ENCODE data around the gene MMADHC.

MMADHC gene

DNA sequence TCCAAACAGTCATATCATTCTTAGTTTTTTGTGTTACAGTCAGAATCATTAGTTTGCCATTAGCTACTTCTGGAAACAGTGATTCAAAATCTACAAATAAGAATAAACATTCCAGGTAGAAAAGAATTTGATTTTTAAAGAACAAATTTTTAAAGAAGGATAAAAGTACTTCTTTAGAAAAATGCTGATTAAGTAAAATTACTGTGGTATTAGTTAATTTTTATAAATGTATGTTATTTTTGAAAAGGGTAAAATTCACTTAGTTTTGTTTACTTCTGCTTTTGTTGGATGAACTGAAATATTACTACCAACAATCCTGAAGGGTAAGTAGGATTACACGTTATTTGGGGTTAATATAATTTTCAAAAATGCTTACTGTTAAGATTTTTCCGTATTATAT is 11.8 kb downstream of the MMADHC start:
- TF ChIP-seq EP300 (IDR thresholded peaks at IDR 0.05; ENCODE audit: borderline replicate concordance) = no peak
- TF ChIP-seq, protein P1, sequence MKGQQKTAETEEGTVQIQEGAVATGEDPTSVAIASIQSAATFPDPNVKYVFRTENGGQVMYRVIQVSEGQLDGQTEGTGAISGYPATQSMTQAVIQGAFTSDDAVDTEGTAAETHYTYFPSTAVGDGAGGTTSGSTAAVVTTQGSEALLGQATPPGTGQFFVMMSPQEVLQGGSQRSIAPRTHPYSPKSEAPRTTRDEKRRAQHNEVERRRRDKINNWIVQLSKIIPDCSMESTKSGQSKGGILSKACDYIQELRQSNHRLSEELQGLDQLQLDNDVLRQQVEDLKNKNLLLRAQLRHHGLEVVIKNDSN (IDR thresholded peaks at IDR 0.05) = no peak
- TF ChIP-seq RAD21 (IDR thresholded peaks at IDR 0.05; ENCODE audit: low read depth) = no peak
- TF ChIP-seq TEAD4 (IDR thresholded peaks at IDR 0.05) = no peak
- TF ChIP-seq REST (IDR thresholded peaks at IDR 0.05; ENCODE audit: low read depth) = no peak
- TF ChIP-seq EGR1 (IDR thresholded peaks at IDR 0.05) = no peak
- no peak for TF ChIP-seq FOXM1 (IDR thresholded peaks at IDR 0.05; ENCODE audit: borderline replicate concordance, low read depth)
- no peak for TF ChIP-seq TAF1 (IDR thresholded peaks at IDR 0.05; ENCODE audit: low read depth)
- no peak for TF ChIP-seq CEBPB (IDR thresholded peaks at IDR 0.05)
- TF ChIP-seq CREB1 (IDR thresholded peaks at IDR 0.05; ENCODE audit: low read depth) = no peak
- TF ChIP-seq NFIC (IDR thresholded peaks at IDR 0.05) = no peak
- no peak for TF ChIP-seq TCF12 (IDR thresholded peaks at IDR 0.05; ENCODE audit: low read depth)
- no peak for TF ChIP-seq MAX (IDR thresholded peaks at IDR 0.05)
- no peak for TF ChIP-seq YY1 (IDR thresholded peaks at IDR 0.05; ENCODE audit: low read depth)
- TF ChIP-seq ZBTB7A (IDR thresholded peaks at IDR 0.05; ENCODE audit: low read depth) = no peak

DNA sequence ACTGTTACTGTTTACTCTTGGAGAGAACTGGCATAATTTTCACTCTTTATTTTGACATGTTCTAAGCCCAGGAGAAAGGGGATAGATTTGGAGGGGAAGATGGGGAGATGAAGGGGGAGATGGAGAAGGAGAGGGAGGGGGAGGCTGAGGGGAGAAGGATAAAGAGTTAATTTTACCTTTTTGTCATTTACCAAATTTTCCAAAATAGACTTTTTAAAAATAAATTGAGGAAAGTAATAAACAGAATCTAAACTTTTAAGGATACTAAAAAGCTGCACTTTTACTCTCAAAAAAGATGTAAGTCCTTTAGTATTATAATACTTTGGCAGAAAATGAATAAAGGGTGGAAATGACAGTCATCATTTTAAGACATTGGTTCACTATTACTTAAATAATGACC is 12.3 kb downstream of the MMADHC start:
- TF ChIP-seq EGR1 (IDR thresholded peaks at IDR 0.05) (no peak), YY1 (IDR thresholded peaks at IDR 0.05; ENCODE audit: low read depth) (no peak), ZBTB7A (IDR thresholded peaks at IDR 0.05; ENCODE audit: low read depth) (no peak)

DNA sequence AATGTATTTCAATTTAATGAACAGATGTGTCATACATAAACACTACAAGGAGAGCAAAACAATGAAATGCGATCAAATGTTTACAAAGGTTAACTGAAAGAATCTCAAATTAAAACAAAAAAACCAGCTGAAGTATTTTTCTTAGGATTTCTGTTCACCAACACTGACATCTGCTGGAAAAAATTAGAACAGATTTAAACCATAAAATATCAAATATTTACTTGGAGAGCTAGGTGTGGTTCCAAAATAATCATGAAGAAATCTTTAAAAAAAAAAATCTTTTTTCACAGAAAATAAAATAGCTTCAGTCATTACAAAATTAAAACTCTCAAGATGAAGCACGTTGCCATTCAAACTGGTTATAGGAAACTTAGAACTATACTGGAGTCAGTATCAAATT is 13.8 kb downstream of the MMADHC start:
- no peak for TF ChIP-seq EP300 (IDR thresholded peaks at IDR 0.05; ENCODE audit: borderline replicate concordance)
- no peak for TF ChIP-seq TCF12 (IDR thresholded peaks at IDR 0.05; ENCODE audit: low read depth)
- no peak for TF ChIP-seq MAX (IDR thresholded peaks at IDR 0.05)
- no peak for TF ChIP-seq FOXM1 (IDR thresholded peaks at IDR 0.05; ENCODE audit: borderline replicate concordance, low read depth)
- no peak for TF ChIP-seq NFIC (IDR thresholded peaks at IDR 0.05)
- TF ChIP-seq, protein P1 (IDR thresholded peaks at IDR 0.05) = no peak
- no peak for TF ChIP-seq ZBTB7A (IDR thresholded peaks at IDR 0.05; ENCODE audit: low read depth)
- TF ChIP-seq TEAD4 (IDR thresholded peaks at IDR 0.05) = no peak
- TF ChIP-seq CREB1 (IDR thresholded peaks at IDR 0.05; ENCODE audit: low read depth) = no peak
- TF ChIP-seq EGR1 (IDR thresholded peaks at IDR 0.05) = no peak
- TF ChIP-seq TAF1 (IDR thresholded peaks at IDR 0.05; ENCODE audit: low read depth) = no peak
- no peak for TF ChIP-seq CEBPB (IDR thresholded peaks at IDR 0.05)
- no peak for TF ChIP-seq REST (IDR thresholded peaks at IDR 0.05; ENCODE audit: low read depth)
- no peak for TF ChIP-seq RAD21 (IDR thresholded peaks at IDR 0.05; ENCODE audit: low read depth)

DNA sequence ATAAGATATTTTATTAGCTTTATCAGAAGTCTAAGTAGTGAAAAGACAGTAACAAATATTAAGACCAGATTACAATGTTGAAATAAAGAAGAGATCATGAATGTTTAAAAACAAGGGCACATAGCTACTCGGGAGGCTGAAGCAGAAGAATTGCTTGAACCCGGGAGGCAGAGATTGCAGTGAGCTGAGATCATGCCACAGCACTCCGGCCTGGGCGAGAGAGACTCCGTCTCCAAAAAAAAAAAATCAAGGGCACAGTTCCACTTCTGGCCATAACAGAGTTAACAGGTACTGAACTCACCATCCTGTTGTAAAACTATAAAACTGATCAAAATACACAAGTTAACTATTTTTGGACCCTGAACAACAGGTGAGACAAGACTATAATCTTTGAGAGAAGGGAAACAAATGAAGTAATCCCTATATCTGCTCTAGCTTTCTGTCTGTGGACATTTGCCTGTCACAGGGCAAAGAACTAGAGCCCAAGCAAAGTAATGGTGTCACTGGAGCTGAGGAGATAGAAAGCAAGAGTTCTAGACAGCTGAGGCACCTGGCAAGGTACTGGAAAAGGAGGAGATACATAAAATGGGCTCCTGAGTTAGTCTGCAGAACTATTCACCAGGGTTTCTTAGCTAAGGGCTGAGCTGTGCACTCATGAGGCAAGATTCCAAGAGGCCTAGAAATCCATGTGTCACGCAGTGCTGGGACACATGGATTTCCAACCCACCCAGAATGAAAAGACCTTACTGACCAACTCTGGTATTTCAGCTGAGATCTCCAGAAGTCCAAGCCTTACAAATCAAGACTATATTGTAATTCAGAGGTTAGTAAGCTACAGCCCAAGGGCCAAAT is 15.2 kb downstream of the MMADHC start:
- TF ChIP-seq MAX (IDR thresholded peaks at IDR 0.05) (no peak), TAF1 (IDR thresholded peaks at IDR 0.05; ENCODE audit: low read depth) (no peak)

DNA sequence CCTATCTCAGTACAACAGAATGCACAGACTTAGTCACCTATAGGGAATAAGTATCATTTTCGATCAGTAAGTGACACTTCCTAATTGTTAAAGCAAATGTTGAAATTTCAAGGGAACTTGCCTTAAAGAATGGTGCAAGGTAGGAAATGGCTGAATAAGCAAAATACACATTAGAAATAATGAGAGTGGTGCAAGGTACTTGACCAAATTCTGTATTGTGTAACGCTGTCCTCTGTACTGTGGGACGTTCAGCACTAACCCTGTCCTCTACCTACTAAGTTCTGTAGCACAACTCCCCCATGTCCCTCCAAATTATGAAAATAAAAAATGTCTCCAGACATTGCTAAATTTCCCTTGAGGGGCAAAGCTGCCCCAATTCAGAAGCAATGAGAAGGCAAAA is 19.4 kb downstream of the MMADHC start:
- no peak for TF ChIP-seq CEBPB (IDR thresholded peaks at IDR 0.05)
- no peak for TF ChIP-seq TAF1 (IDR thresholded peaks at IDR 0.05; ENCODE audit: low read depth)
- no peak for TF ChIP-seq TEAD4 (IDR thresholded peaks at IDR 0.05)
- no peak for TF ChIP-seq RAD21 (IDR thresholded peaks at IDR 0.05; ENCODE audit: low read depth)
- no peak for TF ChIP-seq FOXM1 (IDR thresholded peaks at IDR 0.05; ENCODE audit: borderline replicate concordance, low read depth)
- no peak for TF ChIP-seq EGR1 (IDR thresholded peaks at IDR 0.05)
- TF ChIP-seq, protein P1 (IDR thresholded peaks at IDR 0.05) = no peak
- TF ChIP-seq CREB1 (IDR thresholded peaks at IDR 0.05; ENCODE audit: low read depth) = no peak
- no peak for TF ChIP-seq YY1 (IDR thresholded peaks at IDR 0.05; ENCODE audit: low read depth)
- no peak for TF ChIP-seq NFIC (IDR thresholded peaks at IDR 0.05)
- no peak for TF ChIP-seq REST (IDR thresholded peaks at IDR 0.05; ENCODE audit: low read depth)
- no peak for TF ChIP-seq EP300 (IDR thresholded peaks at IDR 0.05; ENCODE audit: borderline replicate concordance)
- TF ChIP-seq ZBTB7A (IDR thresholded peaks at IDR 0.05; ENCODE audit: low read depth) = no peak

All from Ishikawa (cell line).